GM12874 (cell line): ENCODE results near the gene DNLZ.

Experiments
- TF ChIP-seq, protein P1 (sequence below): IDR thresholded peaks from 2 replicates; pipeline ENCODE4 v1.5.1; 2011; ENCODE audit warnings: low read depth, mild to moderate bottlenecking, control low read depth, low read length, moderate library complexity; ENCODE audit not compliant: insufficient read depth

Gene DNLZ

DNA sequence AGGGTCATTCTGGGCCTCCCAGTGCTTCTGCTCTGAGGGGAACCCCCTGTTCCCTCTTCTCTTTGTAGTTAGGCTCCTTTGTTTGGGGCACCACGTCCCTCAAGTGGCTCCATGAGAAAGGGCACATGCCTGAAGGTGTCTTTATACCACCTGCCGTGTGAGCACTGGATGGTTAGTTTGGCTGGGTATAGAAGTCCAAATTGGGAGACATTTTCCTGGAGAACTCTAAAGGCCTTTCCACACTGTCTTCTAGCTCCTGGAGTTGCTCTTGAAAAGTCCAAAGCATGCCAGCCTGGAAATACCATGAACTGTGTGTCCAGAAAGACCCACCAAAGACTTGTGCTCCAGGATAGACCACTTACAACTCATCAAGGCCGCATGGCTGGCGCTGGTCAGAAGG is 48.6 kb downstream of the DNLZ start:
- TF ChIP-seq, protein P1, sequence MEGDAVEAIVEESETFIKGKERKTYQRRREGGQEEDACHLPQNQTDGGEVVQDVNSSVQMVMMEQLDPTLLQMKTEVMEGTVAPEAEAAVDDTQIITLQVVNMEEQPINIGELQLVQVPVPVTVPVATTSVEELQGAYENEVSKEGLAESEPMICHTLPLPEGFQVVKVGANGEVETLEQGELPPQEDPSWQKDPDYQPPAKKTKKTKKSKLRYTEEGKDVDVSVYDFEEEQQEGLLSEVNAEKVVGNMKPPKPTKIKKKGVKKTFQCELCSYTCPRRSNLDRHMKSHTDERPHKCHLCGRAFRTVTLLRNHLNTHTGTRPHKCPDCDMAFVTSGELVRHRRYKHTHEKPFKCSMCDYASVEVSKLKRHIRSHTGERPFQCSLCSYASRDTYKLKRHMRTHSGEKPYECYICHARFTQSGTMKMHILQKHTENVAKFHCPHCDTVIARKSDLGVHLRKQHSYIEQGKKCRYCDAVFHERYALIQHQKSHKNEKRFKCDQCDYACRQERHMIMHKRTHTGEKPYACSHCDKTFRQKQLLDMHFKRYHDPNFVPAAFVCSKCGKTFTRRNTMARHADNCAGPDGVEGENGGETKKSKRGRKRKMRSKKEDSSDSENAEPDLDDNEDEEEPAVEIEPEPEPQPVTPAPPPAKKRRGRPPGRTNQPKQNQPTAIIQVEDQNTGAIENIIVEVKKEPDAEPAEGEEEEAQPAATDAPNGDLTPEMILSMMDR = no peak

DNA sequence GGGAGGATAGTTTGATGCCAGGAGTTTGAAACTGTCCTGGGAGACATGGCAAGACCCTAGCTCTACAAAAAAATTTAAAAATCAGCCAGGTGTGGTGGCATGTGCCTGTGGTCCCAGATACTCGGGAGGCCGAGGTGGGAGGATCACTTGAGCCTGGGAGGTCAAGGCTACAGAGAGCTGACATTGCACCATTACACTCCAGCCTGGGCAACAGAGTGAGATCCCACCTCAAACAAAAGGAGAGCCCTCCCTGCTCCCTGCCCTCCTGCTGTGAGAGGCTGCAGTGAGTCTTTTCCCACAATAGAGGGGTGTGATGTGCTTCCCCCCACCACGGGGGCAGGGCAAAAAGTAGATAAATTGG is 49.5 kb downstream of the DNLZ start:
- TF ChIP-seq, protein P1 = no peak

DNA sequence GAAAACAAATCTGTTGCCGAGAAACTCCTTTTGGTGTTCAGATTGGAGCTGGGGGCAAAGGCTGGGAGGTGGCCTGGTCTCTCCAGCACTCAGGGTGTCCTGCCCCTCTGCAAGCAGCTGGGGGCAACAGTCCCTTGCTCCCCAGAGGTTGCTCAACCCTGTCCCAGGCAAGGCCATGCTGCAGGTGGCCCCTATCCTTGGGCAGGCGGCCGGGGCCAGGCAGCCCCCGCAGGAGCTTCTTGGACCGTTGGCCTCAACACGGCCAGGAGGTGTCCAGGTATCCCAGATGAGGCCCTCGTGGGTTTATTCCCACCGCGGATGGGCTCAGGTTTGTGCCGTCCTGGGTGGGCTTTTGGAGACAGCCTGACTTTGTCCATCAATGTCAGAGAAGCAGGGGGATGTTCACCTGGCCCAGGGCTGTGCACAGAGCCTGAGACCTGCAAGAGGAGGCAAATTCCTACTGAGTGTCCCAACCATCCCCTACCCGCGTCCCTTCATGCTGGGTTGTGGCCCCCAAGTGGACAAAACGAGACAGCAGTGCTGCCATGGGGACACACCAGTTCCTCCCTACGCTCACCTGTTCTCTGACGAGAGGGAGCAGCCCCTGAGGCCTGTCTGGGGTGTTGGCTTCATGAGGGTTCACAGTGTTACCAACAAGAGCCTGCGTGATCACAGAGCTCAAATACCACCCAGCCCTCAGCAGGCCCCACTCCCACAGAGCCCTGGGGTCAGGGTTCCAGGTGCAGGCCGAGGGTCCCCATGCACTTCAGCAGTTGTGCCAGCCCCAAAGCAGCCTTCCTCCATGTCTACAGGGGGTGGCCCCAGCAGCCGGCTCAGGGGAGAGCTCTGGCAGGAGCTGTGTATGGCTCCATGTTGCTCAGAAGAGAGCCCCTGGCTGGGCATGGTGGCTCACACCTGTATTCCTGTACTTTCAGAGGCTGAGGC is 50.2 kb downstream of the DNLZ start:
- TF ChIP-seq, protein P1 = no peak

DNA sequence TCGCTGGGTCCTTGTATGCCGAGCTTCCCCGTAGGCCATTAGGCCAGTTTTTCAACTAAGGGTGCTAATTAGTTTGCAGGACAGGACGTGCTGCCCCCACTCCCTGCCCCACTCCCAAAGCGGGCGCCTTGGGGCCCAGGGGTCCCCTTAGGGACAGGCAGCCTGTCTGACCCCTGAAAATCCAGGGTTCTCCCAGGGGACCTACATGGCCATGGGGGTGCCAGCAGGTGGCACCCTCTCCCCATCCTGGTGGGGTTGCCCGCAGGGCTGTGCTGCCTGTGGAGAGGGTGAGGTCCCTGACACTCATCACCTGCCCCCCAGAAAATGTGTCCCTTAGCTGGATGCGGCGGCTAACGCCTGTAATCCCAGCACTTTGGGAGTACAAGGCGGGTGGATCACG is 51.1 kb downstream of the DNLZ start:
- TF ChIP-seq, protein P1 = peak; percentile 56

DNA sequence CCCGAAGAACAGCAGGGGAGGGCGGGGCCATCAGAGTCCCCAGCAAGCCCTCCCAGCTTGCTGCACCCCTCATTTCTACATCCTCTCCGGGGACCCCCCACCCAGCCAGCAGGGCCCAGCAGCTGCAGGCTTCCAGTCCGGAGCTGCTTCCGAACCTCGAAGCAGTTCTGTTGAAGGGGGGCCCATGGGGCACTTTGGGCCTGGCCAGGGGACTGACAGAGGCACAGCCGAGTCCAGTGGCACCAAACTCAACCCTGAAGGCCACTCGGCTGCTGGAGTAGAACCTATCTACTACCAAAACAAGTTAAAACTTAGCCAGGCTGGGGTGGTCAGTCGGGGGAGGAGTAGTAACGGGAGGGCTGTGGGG is 51.6 kb downstream of the DNLZ start:
- TF ChIP-seq, protein P1 = no peak

DNA sequence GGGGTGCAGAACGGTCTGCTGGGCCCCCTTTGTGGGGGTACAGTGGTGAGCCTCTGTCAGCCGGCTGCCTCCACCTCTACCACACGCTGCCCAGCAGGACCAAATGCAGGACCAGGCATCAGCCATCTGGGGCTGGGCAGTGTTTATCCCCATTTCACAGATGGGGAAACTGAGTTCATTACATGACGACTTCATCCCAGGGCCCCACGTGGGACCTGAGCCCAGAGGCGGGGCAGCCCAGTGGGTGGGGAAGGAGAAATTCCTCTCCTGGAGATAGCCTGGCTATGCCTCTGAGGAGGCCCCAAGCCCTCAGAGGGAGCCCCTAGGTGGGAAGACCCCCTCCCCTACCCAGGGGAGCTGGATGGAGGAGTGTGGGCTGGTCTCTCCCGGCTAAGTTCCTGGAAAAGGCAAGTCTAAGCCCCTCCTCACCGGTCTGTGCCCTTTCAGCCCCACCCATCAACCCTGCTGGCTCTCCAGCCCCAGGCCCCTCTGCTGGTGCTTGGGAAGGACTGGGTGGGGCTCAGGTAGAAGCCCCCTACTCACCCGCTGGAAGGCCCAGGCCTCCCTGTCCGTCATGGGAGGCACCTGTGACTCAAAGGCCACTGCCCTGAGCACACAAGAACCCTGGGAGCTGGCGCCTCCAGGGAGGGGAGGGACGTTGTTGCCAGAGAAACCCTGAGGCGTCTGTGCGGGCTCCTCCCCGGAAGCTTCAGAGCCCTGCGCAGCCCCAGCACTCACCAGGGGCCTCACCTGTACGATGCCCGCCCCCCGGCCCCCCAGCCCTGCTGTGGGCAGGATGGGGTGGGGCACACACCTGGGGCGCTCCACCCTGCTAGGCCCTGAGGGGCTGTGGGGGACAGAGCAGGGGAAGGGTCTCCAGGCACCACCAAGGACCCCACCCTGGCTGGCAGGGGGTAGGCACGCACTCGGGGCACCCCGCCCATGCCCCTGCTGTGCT is 52.2 kb downstream of the DNLZ start:
- TF ChIP-seq, protein P1 = no peak
